HepG2 (cell line): ENCODE measurements around the gene FAM171A2. TPM values are rescaled to one million over a fixed set of nuclear protein-coding genes. Genes with fewer than 3 reads are reported as not detected.

Source experiments
- CCAR2 ChIP-seq: fragments of 200-400 bp; formaldehyde crosslinking; optimal IDR thresholded peaks from 2 replicates; pipeline ENCODE3; 2018; ENCODE audit warnings: low read depth, mild to moderate bottlenecking, low read length, moderate library complexity
- CCDC6 ChIP-seq: sonication (generic); formaldehyde crosslinking; IDR thresholded peaks from 2 replicates; pipeline ENCODE4 v1.8.1; 2022; ENCODE audit warnings: mild to moderate bottlenecking, missing genetic modification reagents, moderate library complexity
- HNRNPLL ChIP-seq: fragments of 200-400 bp; formaldehyde crosslinking; IDR thresholded peaks from 2 replicates; pipeline ENCODE4 v1.6.1; 2017; ENCODE audit warnings: mild to moderate bottlenecking, low read depth, low read length; ENCODE audit not compliant: poor library complexity, severe bottlenecking
- LCORL ChIP-seq, 2 experiments: fragments of 450-650 bp in 1 of 2; sonication (generic) in 1 of 2; formaldehyde crosslinking in 1 of 2; IDR thresholded peaks; 2 replicates each; pipeline versions ENCODE4 v1.5.0 to v1.6.1; 2017 to 2020; ENCODE audit warnings: antibody characterized with exemption in 1 of 2, missing genetic modification reagents in 1 of 2
- NFE2L1 ChIP-seq: sonication (generic); formaldehyde crosslinking; IDR thresholded peaks from 2 replicates; pipeline ENCODE4 v1.4.0; 2020; ENCODE audit warnings: missing genetic modification reagents, mild to moderate bottlenecking, borderline replicate concordance
- NFYC ChIP-seq: IDR thresholded peaks from 2 replicates; pipeline ENCODE4 v1.6.1; 2016; ENCODE audit warnings: missing genetic modification reagents, missing compliant biosample characterization
- PAX8 ChIP-seq: sonication (generic); formaldehyde crosslinking; IDR thresholded peaks from 2 replicates; pipeline ENCODE4 v1.8.0; 2022; ENCODE audit warnings: mild to moderate bottlenecking, missing genetic modification reagents, borderline replicate concordance
- RXRA ChIP-seq: sonication (generic); formaldehyde crosslinking; IDR thresholded peaks from 2 replicates; pipeline ENCODE4 v1.5.1; 2020; ENCODE audit warnings: missing genetic modification reagents
- RXRB ChIP-seq: IDR thresholded peaks from 2 replicates; pipeline ENCODE4 v1.6.1; 2016; ENCODE audit warnings: borderline replicate concordance, missing genetic modification reagents, missing compliant biosample characterization
- TEAD3 ChIP-seq: optimal IDR thresholded peaks from 2 replicates; pipeline ENCODE3; 2016; ENCODE audit warnings: borderline replicate concordance
- ZMYM3 ChIP-seq: sonication (generic); formaldehyde crosslinking; IDR thresholded peaks from 2 replicates; pipeline ENCODE4 v1.5.1; 2020; ENCODE audit warnings: mild to moderate bottlenecking, missing genetic modification reagents
- ZNF138 ChIP-seq: sonication (generic); formaldehyde crosslinking; IDR thresholded peaks from 2 replicates; pipeline ENCODE4 v1.5.0; 2020; ENCODE audit warnings: mild to moderate bottlenecking, low read depth, missing genetic modification reagents
- ZNF33A ChIP-seq: sonication (generic); formaldehyde crosslinking; IDR thresholded peaks from 2 replicates; pipeline ENCODE4 v1.5.1; 2020; ENCODE audit warnings: missing genetic modification reagents, mild to moderate bottlenecking, moderate library complexity, borderline replicate concordance
- ZNF510 ChIP-seq: sonication (generic); formaldehyde crosslinking; IDR thresholded peaks from 2 replicates; pipeline ENCODE4 v1.4.0; 2020; ENCODE audit warnings: low read depth, mild to moderate bottlenecking, missing genetic modification reagents
- ZNF737 ChIP-seq: sonication (generic); formaldehyde crosslinking; IDR thresholded peaks from 2 replicates; pipeline ENCODE4 v1.5.0; 2020; ENCODE audit warnings: missing genetic modification reagents, mild to moderate bottlenecking, borderline replicate concordance
- ZNF839 ChIP-seq: sonication (generic); formaldehyde crosslinking; IDR thresholded peaks from 2 replicates; pipeline ENCODE4 v1.4.0; 2020; ENCODE audit warnings: missing genetic modification reagents, mild to moderate bottlenecking, borderline replicate concordance
- polyA plus RNA-seq, 8 experiments: library from polyadenylated mRNA; depleted of rRNA in 3 of 8; stranded (reverse) in 7 of 8; unstranded in 1 of 8; fragments of >200 nt; fragmentation: Illumina TruSeq in 4 of 8; extraction: Trizol in 4 of 8; gene quantifications; 2 replicates each; pipeline versions ENCODE4 v1.2.1 to v1.2.3, GENCODE V29; 2011 to 2016; ENCODE audit warnings: low read depth in 4 of 8, missing spikeins in 1 of 8, mixed read lengths in 1 of 8; ENCODE audit not compliant: insufficient read depth in 1 of 8
- total RNA-seq, 5 experiments: library from RNA; depleted of rRNA; stranded (reverse); fragments of >200 nt; fragmentation: Illumina TruSeq; extraction: Trizol; gene quantifications; 2 replicates each; pipeline ENCODE4 v1.2.3, GENCODE V29; 2016; ENCODE audit warnings: low read depth in 1 of 5
- TF ChIP-seq, protein P1 (sequence below): sonication (generic); formaldehyde crosslinking; IDR thresholded peaks from 2 replicates; pipeline ENCODE4 v1.4.0; 2020; ENCODE audit warnings: mild to moderate bottlenecking, missing genetic modification reagents
- TF ChIP-seq, protein P2 (sequence below): sonication (generic); formaldehyde crosslinking; IDR thresholded peaks from 2 replicates; pipeline ENCODE4 v1.8.1; 2023; ENCODE audit warnings: missing genetic modification reagents, mild to moderate bottlenecking, borderline replicate concordance
- TF ChIP-seq, protein P3 (sequence below): sonication (generic); formaldehyde crosslinking; IDR thresholded peaks from 2 replicates; pipeline ENCODE4 v1.4.0; 2020; ENCODE audit warnings: missing genetic modification reagents
- TF ChIP-seq, protein P4 (sequence below): sonication (generic); formaldehyde crosslinking; IDR thresholded peaks from 2 replicates; pipeline ENCODE4 v1.4.0; 2020; ENCODE audit warnings: missing genetic modification reagents; ENCODE audit errors: not compliant biosample characterization
- TF ChIP-seq, protein P5 (sequence below): fragments of 450-650 bp; IDR thresholded peaks from 2 replicates; pipeline ENCODE4 v1.6.1; 2017; ENCODE audit warnings: mild to moderate bottlenecking

Gene FAM171A2
- total and polyA plus RNA-seq, 2 of the 13 experiments (the other 11 are each of a cell fraction or from before 2014, with no cell fraction given) = 1.8 to 3.6 TPM

DNA sequence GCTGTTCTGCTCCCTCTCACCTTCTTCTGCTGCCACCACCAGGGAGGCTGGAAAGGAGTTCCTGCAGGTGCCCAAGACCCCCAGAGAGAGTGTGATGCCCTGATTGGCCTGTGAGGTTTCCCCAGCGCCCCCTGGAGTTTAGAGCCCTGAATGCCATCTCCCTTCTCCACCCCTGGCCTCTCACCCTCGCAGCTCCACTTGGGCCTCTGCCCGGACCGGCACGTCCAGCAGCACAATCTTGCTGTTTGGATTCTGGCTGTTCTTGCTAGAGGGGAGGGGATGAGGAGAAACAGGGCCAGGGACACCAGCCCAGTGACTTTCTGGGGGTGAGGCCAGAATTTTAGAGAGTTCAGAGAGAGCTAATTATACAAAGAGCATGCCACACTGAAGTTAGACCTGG, 12.5 kb upstream of the FAM171A2 start (continued):
- no peak for TF ChIP-seq ZNF510 (CRISPR knock-in tag)
- no peak for TF ChIP-seq HNRNPLL
- TF ChIP-seq NFE2L1 (CRISPR knock-in tag) = no peak
- TF ChIP-seq ZNF33A (CRISPR knock-in tag) = no peak
- no peak for TF ChIP-seq CCAR2
- TF ChIP-seq RXRB (CRISPR knock-in tag) = no peak
- TF ChIP-seq RXRA = no peak
- no peak for TF ChIP-seq ZNF138 (CRISPR knock-in tag)
- 0 out of 2 replicates have a peak, but pooled peaks have one; percentile 56 for TF ChIP-seq ZMYM3 (CRISPR knock-in tag)
- no peak for TF ChIP-seq PAX8 (CRISPR knock-in tag)
- TF ChIP-seq, protein P1, sequence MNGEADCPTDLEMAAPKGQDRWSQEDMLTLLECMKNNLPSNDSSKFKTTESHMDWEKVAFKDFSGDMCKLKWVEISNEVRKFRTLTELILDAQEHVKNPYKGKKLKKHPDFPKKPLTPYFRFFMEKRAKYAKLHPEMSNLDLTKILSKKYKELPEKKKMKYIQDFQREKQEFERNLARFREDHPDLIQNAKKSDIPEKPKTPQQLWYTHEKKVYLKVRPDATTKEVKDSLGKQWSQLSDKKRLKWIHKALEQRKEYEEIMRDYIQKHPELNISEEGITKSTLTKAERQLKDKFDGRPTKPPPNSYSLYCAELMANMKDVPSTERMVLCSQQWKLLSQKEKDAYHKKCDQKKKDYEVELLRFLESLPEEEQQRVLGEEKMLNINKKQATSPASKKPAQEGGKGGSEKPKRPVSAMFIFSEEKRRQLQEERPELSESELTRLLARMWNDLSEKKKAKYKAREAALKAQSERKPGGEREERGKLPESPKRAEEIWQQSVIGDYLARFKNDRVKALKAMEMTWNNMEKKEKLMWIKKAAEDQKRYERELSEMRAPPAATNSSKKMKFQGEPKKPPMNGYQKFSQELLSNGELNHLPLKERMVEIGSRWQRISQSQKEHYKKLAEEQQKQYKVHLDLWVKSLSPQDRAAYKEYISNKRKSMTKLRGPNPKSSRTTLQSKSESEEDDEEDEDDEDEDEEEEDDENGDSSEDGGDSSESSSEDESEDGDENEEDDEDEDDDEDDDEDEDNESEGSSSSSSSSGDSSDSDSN = peak; percentile 15; the same call in 1 of the 2 replicates
- TF ChIP-seq ZNF839 (CRISPR knock-in tag) = no peak
- TF ChIP-seq, protein P2, sequence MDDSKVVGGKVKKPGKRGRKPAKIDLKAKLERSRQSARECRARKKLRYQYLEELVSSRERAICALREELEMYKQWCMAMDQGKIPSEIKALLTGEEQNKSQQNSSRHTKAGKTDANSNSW (CRISPR knock-in tag) = no peak
- TF ChIP-seq LCORL (IDR thresholded peaks at IDR 0.05) = no peak
- peak; percentile 73 for TF ChIP-seq LCORL (CRISPR knock-in tag; IDR thresholded peaks at IDR 0.05)
- no peak for TF ChIP-seq ZNF737 (CRISPR knock-in tag)
- peak; percentile 55 for TF ChIP-seq TEAD3 (CRISPR knock-in tag)
- TF ChIP-seq, protein P3, sequence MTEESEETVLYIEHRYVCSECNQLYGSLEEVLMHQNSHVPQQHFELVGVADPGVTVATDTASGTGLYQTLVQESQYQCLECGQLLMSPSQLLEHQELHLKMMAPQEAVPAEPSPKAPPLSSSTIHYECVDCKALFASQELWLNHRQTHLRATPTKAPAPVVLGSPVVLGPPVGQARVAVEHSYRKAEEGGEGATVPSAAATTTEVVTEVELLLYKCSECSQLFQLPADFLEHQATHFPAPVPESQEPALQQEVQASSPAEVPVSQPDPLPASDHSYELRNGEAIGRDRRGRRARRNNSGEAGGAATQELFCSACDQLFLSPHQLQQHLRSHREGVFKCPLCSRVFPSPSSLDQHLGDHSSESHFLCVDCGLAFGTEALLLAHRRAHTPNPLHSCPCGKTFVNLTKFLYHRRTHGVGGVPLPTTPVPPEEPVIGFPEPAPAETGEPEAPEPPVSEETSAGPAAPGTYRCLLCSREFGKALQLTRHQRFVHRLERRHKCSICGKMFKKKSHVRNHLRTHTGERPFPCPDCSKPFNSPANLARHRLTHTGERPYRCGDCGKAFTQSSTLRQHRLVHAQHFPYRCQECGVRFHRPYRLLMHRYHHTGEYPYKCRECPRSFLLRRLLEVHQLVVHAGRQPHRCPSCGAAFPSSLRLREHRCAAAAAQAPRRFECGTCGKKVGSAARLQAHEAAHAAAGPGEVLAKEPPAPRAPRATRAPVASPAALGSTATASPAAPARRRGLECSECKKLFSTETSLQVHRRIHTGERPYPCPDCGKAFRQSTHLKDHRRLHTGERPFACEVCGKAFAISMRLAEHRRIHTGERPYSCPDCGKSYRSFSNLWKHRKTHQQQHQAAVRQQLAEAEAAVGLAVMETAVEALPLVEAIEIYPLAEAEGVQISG = 0 out of 2 replicates have a peak, but pooled peaks have one; percentile 20
- TF ChIP-seq CCDC6 (CRISPR knock-in tag) = no peak
- TF ChIP-seq, protein P4, sequence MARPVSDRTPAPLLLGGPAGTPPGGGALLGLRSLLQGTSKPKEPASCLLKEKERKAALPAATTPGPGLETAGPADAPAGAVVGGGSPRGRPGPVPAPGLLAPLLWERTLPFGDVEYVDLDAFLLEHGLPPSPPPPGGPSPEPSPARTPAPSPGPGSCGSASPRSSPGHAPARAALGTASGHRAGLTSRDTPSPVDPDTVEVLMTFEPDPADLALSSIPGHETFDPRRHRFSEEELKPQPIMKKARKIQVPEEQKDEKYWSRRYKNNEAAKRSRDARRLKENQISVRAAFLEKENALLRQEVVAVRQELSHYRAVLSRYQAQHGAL (CRISPR knock-in tag) = no peak
- TF ChIP-seq, protein P5, sequence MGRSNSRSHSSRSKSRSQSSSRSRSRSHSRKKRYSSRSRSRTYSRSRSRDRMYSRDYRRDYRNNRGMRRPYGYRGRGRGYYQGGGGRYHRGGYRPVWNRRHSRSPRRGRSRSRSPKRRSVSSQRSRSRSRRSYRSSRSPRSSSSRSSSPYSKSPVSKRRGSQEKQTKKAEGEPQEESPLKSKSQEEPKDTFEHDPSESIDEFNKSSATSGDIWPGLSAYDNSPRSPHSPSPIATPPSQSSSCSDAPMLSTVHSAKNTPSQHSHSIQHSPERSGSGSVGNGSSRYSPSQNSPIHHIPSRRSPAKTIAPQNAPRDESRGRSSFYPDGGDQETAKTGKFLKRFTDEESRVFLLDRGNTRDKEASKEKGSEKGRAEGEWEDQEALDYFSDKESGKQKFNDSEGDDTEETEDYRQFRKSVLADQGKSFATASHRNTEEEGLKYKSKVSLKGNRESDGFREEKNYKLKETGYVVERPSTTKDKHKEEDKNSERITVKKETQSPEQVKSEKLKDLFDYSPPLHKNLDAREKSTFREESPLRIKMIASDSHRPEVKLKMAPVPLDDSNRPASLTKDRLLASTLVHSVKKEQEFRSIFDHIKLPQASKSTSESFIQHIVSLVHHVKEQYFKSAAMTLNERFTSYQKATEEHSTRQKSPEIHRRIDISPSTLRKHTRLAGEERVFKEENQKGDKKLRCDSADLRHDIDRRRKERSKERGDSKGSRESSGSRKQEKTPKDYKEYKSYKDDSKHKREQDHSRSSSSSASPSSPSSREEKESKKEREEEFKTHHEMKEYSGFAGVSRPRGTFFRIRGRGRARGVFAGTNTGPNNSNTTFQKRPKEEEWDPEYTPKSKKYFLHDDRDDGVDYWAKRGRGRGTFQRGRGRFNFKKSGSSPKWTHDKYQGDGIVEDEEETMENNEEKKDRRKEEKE = no peak
- 0 out of 2 replicates have a peak, but pooled peaks have one; percentile 27 for TF ChIP-seq NFYC
